ENCODE results near the gene DGLUCY. TPM values are rescaled to one million over a fixed set of nuclear protein-coding genes. Genes with fewer than 3 reads are reported as not detected.

DGLUCY gene
- total RNA-seq, 1 experiment from 2014 or later = 67.0 TPM

- RAD21 ChIA-PET (ENCODE audit: low non-redundant PET in 1 of 2, low total read pairs in 2 of 2, uncharacterized antibody in 2 of 2, unreplicated experiment in 2 of 2) = no interaction called here
Observed at GRCh38 chr14:91235841-91236240, 122.0 kb downstream of the DGLUCY start.

GRCh38 chr14:91237219-91237618, 123.3 kb downstream of the DGLUCY start:
- Histone ChIP-seq H3K4me1 (ENCODE audit: control insufficient read depth in 1 of 2, insufficient read depth in 2 of 2, low read length in 2 of 2) (no peaks in the 10 kb centered on the region), H3K79me2 (ENCODE audit: insufficient read depth, low read length) (no peaks in the 10 kb centered on the region), H3K27me3 (ENCODE audit: insufficient read depth, low read length) (no peaks in the 10 kb centered on the region), H3K9me2 (ENCODE audit: insufficient read depth) (no peaks in the 10 kb centered on the region), H3K9ac (ENCODE audit: low read length) (no peak overlapping the region), H4K20me1 (ENCODE audit: insufficient read depth) (no peaks in the 10 kb centered on the region), H3K9me3 (ENCODE audit: control insufficient read depth in 1 of 2, insufficient read depth in 1 of 2, low read depth in 1 of 2, low read length in 2 of 2) (no peaks in the 10 kb centered on the region), H3K4me3 (replicated peaks in 1 of 2; ENCODE audit: low read depth in 1 of 2, low read length in 2 of 2) (no peak overlapping the region), H3K4me2 (ENCODE audit: low read length) (no peak overlapping the region), H3K36me3 (ENCODE audit: control insufficient read depth in 1 of 2, insufficient read depth in 2 of 2, low read length in 2 of 2) (no peaks in the 10 kb centered on the region), H3K27ac (ENCODE audit: low read depth, low read length) (no peak overlapping the region), H2AFZ (ENCODE audit: low read depth, low read length, poor library complexity, severe bottlenecking) (no peak overlapping the region)
- DNase-seq (ENCODE audit: low read depth, low spot score) (no peak), ATAC-seq (no peak)
- no TSS peak for BruUV-seq (replicated peaks)
- intact Hi-C loops (cut with micrococcal nuclease) = no loop called here
- ChIA-PET RAD21 (ENCODE audit: low non-redundant PET in 1 of 2, low total read pairs in 2 of 2, uncharacterized antibody in 2 of 2, unreplicated experiment in 2 of 2) (no interaction called here), CTCF (no interaction called here), POLR2A (no interaction called here)
- TF ChIP-seq EZH2phosphoT487 (IDR thresholded peaks at IDR 0.05; ENCODE audit: borderline replicate concordance) (no peak), SIN3A (IDR thresholded peaks at IDR 0.05; ENCODE audit: low read depth) (no peak), RAD21 (IDR thresholded peaks at IDR 0.05; ENCODE audit: low read depth) (no peak), SRF (IDR thresholded peaks at IDR 0.05; ENCODE audit: low read depth) (no peak), POLR2A (IDR thresholded peaks at IDR 0.05; ENCODE audit: borderline replicate concordance, extremely low read depth, insufficient read depth, insufficient read length) (no peak), FOSL1 (IDR thresholded peaks at IDR 0.05; ENCODE audit: low read depth) (no peak), YY1 (IDR thresholded peaks at IDR 0.05; ENCODE audit: extremely low read depth, insufficient replicate concordance, low read depth, low read length) (no peak), POLR2AphosphoS5 (IDR thresholded peaks at IDR 0.05; ENCODE audit: low read depth, low read length) (no peak), ATF3 (IDR thresholded peaks at IDR 0.05) (no peak)
- TF ChIP-seq, protein P1, sequence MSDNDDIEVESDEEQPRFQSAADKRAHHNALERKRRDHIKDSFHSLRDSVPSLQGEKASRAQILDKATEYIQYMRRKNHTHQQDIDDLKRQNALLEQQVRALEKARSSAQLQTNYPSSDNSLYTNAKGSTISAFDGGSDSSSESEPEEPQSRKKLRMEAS (IDR thresholded peaks at IDR 0.05) = no peak

More at GRCh38 chr14:91235841-91236240, 122.0 kb downstream of the DGLUCY start:
- Histone ChIP-seq H3K9ac (ENCODE audit: low read length) (no peak overlapping the region), H4K20me1 (ENCODE audit: insufficient read depth) (no peaks in the 10 kb centered on the region), H3K9me2 (ENCODE audit: insufficient read depth) (no peaks in the 10 kb centered on the region), H3K27me3 (ENCODE audit: insufficient read depth, low read length) (no peaks in the 10 kb centered on the region), H2AFZ (ENCODE audit: low read depth, low read length, poor library complexity, severe bottlenecking) (no peak overlapping the region), H3K9me3 (ENCODE audit: control insufficient read depth in 1 of 2, insufficient read depth in 1 of 2, low read depth in 1 of 2, low read length in 2 of 2) (no peaks in the 10 kb centered on the region), H3K79me2 (ENCODE audit: insufficient read depth, low read length) (no peaks in the 10 kb centered on the region), H3K4me1 (ENCODE audit: control insufficient read depth in 1 of 2, insufficient read depth in 2 of 2, low read length in 2 of 2) (no peaks in the 10 kb centered on the region), H3K4me3 (replicated peaks in 1 of 2; ENCODE audit: low read depth in 1 of 2, low read length in 2 of 2) (no peak overlapping the region), H3K36me3 (ENCODE audit: control insufficient read depth in 1 of 2, insufficient read depth in 2 of 2, low read length in 2 of 2) (no peaks in the 10 kb centered on the region), H3K27ac (ENCODE audit: low read depth, low read length) (no peak overlapping the region), H3K4me2 (ENCODE audit: low read length) (no peak overlapping the region)
- ChIA-PET POLR2A (no interaction called here), CTCF (no interaction called here)
- TF ChIP-seq SIN3A (IDR thresholded peaks at IDR 0.05; ENCODE audit: low read depth) (no peak), SRF (IDR thresholded peaks at IDR 0.05; ENCODE audit: low read depth) (no peak), ZNF274 (IDR thresholded peaks at IDR 0.05; ENCODE audit: low read depth, low read length) (no peak), POLR2A (IDR thresholded peaks at IDR 0.05; ENCODE audit: borderline replicate concordance, extremely low read depth, insufficient read depth, insufficient read length) (no peak), JUND (IDR thresholded peaks at IDR 0.05) (no peak), TCF7L2 (IDR thresholded peaks at IDR 0.05; ENCODE audit: borderline replicate concordance, extremely low read depth, insufficient read depth, insufficient read length) (no peak), SP1 (IDR thresholded peaks at IDR 0.05; ENCODE audit: low read depth) (no peak), FOSL1 (IDR thresholded peaks at IDR 0.05; ENCODE audit: low read depth) (no peak), EZH2 (IDR thresholded peaks at IDR 0.05) (no peak), CEBPB (IDR thresholded peaks at IDR 0.05; ENCODE audit: low read depth) (no peak)
- TF ChIP-seq, protein P2, sequence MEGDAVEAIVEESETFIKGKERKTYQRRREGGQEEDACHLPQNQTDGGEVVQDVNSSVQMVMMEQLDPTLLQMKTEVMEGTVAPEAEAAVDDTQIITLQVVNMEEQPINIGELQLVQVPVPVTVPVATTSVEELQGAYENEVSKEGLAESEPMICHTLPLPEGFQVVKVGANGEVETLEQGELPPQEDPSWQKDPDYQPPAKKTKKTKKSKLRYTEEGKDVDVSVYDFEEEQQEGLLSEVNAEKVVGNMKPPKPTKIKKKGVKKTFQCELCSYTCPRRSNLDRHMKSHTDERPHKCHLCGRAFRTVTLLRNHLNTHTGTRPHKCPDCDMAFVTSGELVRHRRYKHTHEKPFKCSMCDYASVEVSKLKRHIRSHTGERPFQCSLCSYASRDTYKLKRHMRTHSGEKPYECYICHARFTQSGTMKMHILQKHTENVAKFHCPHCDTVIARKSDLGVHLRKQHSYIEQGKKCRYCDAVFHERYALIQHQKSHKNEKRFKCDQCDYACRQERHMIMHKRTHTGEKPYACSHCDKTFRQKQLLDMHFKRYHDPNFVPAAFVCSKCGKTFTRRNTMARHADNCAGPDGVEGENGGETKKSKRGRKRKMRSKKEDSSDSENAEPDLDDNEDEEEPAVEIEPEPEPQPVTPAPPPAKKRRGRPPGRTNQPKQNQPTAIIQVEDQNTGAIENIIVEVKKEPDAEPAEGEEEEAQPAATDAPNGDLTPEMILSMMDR (IDR thresholded peaks at IDR 0.05 in 2 of 3, conservative IDR thresholded peaks at IDR 0.05 in 1 of 3; ENCODE audit: borderline replicate concordance in 1 of 3, insufficient read depth in 1 of 3, low read depth in 2 of 3, low read length in 2 of 3) = no peak
- ATAC-seq (no peak), DNase-seq (ENCODE audit: low read depth, low spot score) (no peak)
- no TSS peak for BruUV-seq (replicated peaks)
- intact Hi-C loops (cut with micrococcal nuclease) = no loop called here
